Measurements from ENCODE around the gene PCDHA12.

DNA sequence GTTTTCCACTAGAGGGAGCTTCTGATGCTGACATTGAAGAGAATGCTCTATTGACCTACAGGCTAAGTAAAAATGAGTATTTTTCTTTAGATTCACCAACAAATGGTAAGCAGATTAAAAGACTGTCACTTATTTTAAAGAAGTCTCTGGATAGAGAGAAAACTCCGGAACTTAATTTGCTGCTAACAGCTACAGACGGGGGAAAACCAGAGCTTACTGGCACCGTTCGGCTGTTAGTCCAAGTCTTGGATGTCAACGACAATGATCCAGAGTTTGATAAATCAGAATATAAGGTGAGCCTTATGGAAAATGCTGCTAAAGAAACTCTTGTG, 5.6 kb upstream of the PCDHA12 start:
- TF ChIP-seq, protein P1, sequence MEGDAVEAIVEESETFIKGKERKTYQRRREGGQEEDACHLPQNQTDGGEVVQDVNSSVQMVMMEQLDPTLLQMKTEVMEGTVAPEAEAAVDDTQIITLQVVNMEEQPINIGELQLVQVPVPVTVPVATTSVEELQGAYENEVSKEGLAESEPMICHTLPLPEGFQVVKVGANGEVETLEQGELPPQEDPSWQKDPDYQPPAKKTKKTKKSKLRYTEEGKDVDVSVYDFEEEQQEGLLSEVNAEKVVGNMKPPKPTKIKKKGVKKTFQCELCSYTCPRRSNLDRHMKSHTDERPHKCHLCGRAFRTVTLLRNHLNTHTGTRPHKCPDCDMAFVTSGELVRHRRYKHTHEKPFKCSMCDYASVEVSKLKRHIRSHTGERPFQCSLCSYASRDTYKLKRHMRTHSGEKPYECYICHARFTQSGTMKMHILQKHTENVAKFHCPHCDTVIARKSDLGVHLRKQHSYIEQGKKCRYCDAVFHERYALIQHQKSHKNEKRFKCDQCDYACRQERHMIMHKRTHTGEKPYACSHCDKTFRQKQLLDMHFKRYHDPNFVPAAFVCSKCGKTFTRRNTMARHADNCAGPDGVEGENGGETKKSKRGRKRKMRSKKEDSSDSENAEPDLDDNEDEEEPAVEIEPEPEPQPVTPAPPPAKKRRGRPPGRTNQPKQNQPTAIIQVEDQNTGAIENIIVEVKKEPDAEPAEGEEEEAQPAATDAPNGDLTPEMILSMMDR (IDR thresholded peaks at IDR 0.05), result no peak
- no peak for TF ChIP-seq EP300 (IDR thresholded peaks at IDR 0.05)
